ENCODE measurements around the gene RNF115. TPM values are rescaled to one million over a fixed set of nuclear protein-coding genes. Genes with fewer than 3 reads are reported as not detected.
"Not testable (repeated sequence)": the region's sequence is repeated elsewhere in the genome, so short reads cannot be mapped to it uniquely, and the experiment has no call there.

Gene RNF115
- total RNA-seq, 2 experiments from 2014 or later: 10.1 TPM

DNA sequence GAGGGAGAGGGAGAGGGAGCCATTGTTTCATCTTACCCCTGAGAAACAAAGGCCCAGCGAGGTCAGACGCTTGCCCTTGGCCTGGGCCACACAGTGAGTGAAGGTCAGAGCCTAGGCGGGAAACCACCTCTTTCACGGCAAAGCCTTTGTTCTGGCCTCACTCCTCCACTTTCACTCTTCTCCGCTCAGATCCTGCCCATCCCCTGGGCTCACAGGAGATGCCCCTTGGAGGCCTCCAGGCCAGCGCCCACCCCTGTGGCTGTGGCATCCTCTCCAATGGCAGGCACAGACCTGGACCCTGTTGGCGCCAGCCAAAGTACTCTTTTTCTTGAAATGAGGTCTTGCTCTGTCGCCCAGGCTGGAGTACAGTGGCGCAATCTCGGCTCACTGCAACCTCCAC is 55.9 kb downstream of the RNF115 start:
- H3K27ac Mint-ChIP-seq; DNase-seq; intact Hi-C loops (cut with micrococcal nuclease); POLR2A ChIA-PET; H3K27me3 Mint-ChIP-seq; H3K9me3 Mint-ChIP-seq; H3K4me3 Mint-ChIP-seq; H3K4me1 Mint-ChIP-seq (ENCODE audit: low read depth): not testable (repeated sequence)
- peaks cover 12% of the 10 kb centered on the region for H3K36me3 Mint-ChIP-seq
- CTCF ChIA-PET: interaction anchor here (1.0 kb wide), 1 partner anchor 11 kb away, joined by 3 read pairs; no protein-coding TSS in a partner anchor

DNA sequence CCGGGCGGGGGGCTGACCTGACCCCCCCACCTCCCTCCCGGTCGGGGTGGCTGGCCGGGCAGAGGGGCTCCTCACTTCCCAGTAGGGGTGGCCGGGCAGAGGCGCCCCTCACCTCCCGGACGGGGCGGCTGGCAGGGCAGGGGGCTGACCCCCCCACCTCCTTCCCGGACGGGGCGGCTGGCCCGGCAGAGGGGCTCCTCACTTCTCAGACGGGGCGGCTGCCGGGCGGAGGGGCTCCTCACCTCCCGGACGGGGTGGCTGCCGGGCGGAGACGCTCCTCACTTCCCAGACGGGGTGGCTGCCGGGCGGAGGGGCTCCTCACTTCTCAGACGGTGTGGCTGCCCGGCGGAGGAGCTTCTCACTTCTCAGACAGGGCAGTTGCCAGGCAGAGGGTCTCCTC is 57.0 kb downstream of the RNF115 start:
- POLR2A ChIA-PET; H3K27ac Mint-ChIP-seq; H3K27me3 Mint-ChIP-seq; H3K4me1 Mint-ChIP-seq (ENCODE audit: low read depth); H3K4me3 Mint-ChIP-seq; H3K9me3 Mint-ChIP-seq; intact Hi-C loops (cut with micrococcal nuclease); CTCF ChIA-PET; DNase-seq: not testable (repeated sequence)
- H3K36me3 Mint-ChIP-seq: peaks cover 17% of the 10 kb centered on the region

DNA sequence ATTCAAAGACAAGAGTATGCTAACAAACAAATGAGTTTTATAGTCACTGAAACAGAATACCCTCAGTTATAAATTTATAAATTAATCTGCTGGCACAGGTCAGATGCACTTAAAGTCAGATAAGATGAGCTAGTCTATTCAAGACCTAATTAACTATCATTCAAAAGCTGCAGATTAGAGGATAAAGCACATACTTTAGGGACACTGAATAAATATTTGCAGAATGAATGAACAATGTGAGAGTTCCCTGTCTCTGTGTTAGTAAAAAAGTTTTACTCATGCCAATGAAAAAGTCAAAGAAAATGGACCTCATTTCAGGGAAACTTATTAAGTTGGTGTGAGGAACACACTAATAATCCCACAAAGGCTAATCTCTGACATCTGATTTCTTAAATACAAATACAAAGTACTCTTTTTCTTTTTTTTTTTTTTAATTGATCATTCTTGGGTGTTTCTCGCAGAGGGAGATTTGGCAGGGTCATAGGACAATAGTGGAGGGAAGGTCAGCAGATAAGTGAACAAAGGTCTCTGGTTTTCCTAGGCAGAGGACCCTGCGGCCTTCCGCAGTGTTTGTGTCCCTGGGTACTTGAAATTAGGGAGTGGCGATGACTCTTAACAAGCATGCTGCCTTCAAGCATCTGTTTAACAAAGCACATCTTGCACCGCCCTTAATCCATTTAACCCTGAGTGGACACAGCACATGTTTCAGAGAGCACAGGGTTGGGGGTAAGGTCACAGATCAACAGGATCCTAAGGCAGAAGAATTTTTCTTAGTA is 58.1 kb downstream of the RNF115 start:
- H3K4me1 Mint-ChIP-seq (ENCODE audit: low read depth); DNase-seq; CTCF ChIA-PET; POLR2A ChIA-PET; H3K27me3 Mint-ChIP-seq; H3K9me3 Mint-ChIP-seq; H3K4me3 Mint-ChIP-seq; H3K27ac Mint-ChIP-seq; intact Hi-C loops (cut with micrococcal nuclease): not testable (repeated sequence)
- H3K36me3 Mint-ChIP-seq: peaks cover 20% of the 10 kb centered on the region

DNA sequence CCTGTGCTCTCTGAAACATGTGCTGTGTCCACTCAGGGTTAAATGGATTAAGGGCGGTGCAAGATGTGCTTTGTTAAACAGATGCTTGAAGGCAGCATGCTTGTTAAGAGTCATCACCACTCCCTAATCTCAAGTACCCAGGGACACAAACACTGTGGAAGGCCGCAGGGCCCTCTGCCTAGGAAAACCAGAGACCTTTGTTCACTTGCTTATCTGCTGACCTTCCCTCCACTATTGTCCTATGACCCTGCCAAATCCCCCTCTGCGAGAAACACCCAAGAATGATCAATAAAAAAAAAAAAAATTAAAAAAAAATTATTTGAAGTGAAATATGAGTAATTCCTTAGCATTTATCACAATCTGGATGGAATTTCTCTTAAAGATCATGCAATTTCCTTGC is 58.8 kb downstream of the RNF115 start:
- H3K4me3 Mint-ChIP-seq; H3K27ac Mint-ChIP-seq; intact Hi-C loops (cut with micrococcal nuclease); POLR2A ChIA-PET; CTCF ChIA-PET; H3K27me3 Mint-ChIP-seq; H3K4me1 Mint-ChIP-seq (ENCODE audit: low read depth); H3K9me3 Mint-ChIP-seq; DNase-seq: not testable (repeated sequence)
- H3K36me3 Mint-ChIP-seq: peaks cover 24% of the 10 kb centered on the region

DNA sequence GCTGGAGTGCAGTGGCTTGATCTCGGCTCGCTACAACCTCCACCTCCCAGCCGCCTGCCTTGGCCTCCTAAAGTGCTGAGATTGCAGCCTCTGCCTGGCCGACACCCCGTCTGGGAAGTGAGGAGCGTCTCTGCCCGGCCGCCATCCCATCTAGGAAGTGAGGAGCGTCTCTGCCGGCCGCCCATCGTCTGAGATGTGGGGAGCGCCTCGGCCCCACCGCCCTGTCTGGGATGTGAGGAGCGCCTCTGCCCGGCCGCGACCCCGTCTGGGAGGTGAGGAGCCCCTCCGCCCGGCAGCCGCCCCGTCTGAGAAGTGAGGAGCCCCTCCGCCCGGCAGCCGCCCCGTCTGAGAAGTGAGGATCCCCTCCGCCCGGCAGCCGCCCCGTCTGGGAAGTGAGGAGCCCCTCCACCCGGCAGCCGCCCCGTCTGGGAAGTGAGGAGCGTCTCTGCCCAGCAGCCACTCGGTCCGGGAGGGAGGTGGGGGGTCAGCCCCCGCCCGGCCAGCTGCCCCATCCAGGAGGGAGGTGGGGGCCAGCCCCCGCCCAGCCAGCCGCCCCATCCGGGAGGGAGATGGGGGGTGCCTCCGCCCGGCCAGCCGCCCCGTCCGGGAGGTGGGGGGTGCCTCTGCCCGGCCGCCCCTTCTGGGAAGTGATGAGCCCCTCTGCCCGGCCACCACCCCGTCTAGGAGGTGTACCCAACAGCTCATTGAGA is 59.5 kb downstream of the RNF115 start:
- H3K27ac Mint-ChIP-seq; CTCF ChIA-PET; intact Hi-C loops (cut with micrococcal nuclease); H3K4me1 Mint-ChIP-seq (ENCODE audit: low read depth); DNase-seq; H3K27me3 Mint-ChIP-seq; POLR2A ChIA-PET; H3K4me3 Mint-ChIP-seq; H3K9me3 Mint-ChIP-seq: not testable (repeated sequence)
- peaks cover 24% of the 10 kb centered on the region for H3K36me3 Mint-ChIP-seq

DNA sequence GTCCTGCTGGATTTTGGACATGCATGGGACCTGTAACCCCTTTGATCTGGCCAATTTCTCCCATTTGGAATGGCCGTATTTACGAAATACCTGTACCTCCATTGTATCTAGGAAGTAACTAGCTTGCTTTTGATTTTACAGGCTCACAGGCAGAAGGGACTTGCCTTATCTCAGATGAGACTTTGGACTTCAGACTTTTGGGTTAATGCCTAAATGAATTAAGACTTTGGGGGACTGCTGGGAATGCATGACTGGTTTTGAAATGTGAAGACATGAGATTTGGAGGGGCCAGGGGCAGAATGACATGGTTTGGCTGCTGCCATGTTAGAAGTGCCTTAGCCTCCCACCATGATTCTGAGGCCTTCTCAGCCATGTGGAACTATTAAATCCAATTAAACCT is 61.9 kb downstream of the RNF115 start:
- intact Hi-C loops (cut with micrococcal nuclease); DNase-seq; H3K4me3 Mint-ChIP-seq; H3K27me3 Mint-ChIP-seq; H3K27ac Mint-ChIP-seq; CTCF ChIA-PET; H3K4me1 Mint-ChIP-seq (ENCODE audit: low read depth); POLR2A ChIA-PET; H3K9me3 Mint-ChIP-seq: not testable (repeated sequence)
- H3K36me3 Mint-ChIP-seq: peaks cover 26% of the 10 kb centered on the region

DNA sequence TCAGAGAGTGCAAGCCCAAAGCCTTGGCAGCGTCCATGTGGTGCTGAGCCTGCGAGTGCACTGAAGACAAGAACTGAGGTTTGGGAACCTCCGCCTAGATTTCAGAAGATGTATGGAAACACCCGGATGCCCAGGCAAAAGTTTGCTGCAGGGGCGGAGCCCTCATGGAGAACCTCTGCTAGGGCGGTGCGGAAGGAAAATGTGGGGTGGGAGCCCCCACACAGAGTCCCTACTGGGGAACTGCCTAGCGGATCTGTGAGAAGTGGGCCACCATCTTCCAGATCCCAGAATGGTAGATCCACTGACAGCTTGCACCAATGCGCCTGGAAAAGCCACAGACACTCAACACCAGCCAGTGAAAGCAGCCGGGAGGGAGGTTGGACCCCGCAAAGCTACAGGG is 62.4 kb downstream of the RNF115 start:
- DNase-seq; H3K27ac Mint-ChIP-seq; intact Hi-C loops (cut with micrococcal nuclease); H3K4me3 Mint-ChIP-seq; H3K4me1 Mint-ChIP-seq (ENCODE audit: low read depth); H3K27me3 Mint-ChIP-seq; H3K9me3 Mint-ChIP-seq; CTCF ChIA-PET; POLR2A ChIA-PET: not testable (repeated sequence)
- peaks cover 26% of the 10 kb centered on the region for H3K36me3 Mint-ChIP-seq

DNA sequence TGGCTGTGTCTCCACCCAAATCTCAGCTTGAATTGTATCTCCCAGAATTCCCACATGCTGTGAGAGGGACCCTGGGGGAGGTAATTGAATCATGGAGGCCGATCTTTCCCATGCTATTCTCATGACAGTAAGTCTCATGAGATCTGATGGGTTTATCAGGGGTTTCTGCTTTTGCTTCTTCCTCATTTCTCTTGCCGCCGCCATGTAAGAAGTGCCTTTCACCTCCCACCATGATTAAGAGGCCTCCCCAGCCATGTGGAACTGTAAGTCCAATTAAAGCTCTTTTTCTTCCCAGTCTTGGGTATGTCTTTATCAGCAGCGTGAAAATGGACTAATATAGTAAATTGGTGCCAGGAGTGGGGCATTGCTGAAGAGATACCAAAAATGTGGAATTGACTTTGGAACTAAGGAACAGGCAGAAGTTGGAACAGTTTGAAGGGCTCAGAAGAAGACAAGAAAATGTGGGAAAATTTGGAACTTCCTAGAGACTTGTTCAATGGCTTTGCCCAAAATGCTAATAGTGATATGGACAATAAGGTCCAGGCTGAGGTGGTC is 63.4 kb downstream of the RNF115 start:
- intact Hi-C loops (cut with micrococcal nuclease); CTCF ChIA-PET; H3K27me3 Mint-ChIP-seq; DNase-seq; H3K4me3 Mint-ChIP-seq; POLR2A ChIA-PET; H3K4me1 Mint-ChIP-seq (ENCODE audit: low read depth); H3K27ac Mint-ChIP-seq; H3K9me3 Mint-ChIP-seq: not testable (repeated sequence)
- H3K36me3 Mint-ChIP-seq: peaks cover 27% of the 10 kb centered on the region

DNA sequence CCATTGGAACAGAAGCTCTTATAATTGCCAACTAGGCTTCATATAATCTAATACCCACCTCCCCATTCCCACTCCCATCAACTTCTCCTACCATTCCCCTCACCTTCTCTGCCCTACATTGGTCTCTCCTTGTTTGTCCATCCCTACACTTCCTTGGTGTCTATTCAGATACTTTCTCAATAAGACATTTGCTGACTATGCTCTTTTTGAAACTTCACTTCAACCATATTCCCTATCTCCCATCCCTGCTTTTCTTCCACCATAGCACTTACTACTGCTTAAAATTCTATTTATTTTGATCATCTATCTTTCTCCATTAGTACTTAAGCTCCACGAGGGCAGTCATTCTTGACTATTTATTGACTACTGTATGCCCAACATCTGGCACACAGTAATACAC is 64.2 kb downstream of the RNF115 start:
- no peak for DNase-seq
- no peaks in the 10 kb centered on the region for H3K27me3 Mint-ChIP-seq
- intact Hi-C loops (cut with micrococcal nuclease): no loop called here
- no peak overlapping the region for H3K27ac Mint-ChIP-seq
- no peaks in the 10 kb centered on the region for H3K9me3 Mint-ChIP-seq
- H3K4me1 Mint-ChIP-seq (ENCODE audit: low read depth): no peaks in the 10 kb centered on the region
- peaks cover 27% of the 10 kb centered on the region for H3K36me3 Mint-ChIP-seq
- POLR2A ChIA-PET: no interaction called here
- CTCF ChIA-PET: no interaction called here
- H3K4me3 Mint-ChIP-seq: no peak overlapping the region

DNA sequence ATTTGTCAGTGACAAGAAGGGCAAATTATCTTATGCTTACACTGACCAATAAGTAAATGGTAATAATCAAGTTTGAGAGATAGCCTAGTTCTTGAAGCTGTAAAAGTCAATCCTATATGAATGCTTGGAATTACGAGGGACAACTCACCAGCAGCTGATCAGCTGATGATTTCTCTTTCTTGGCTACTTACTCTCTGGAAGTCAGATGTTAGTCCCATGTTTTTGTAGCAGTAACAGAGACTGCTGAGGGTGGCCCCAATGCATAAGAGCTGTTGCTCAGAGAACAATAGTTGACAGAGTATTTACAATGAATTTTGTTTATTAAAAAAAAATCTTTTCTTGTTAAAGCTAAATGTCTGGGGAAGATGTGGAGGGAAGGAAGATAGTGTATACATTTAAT is 65.3 kb downstream of the RNF115 start:
- H3K36me3 Mint-ChIP-seq: peaks cover 27% of the 10 kb centered on the region
- CTCF ChIA-PET: interaction anchor here (1.8 kb wide), 1 partner anchor 37 kb away, joined by 7 read pairs; no protein-coding TSS in a partner anchor
- H3K27me3 Mint-ChIP-seq: no peaks in the 10 kb centered on the region
- H3K27ac Mint-ChIP-seq: no peak overlapping the region
- intact Hi-C loops (cut with micrococcal nuclease): no loop called here
- POLR2A ChIA-PET: no interaction called here
- H3K4me3 Mint-ChIP-seq: no peak overlapping the region
- DNase-seq: no peak
- H3K4me1 Mint-ChIP-seq (ENCODE audit: low read depth): no peaks in the 10 kb centered on the region
- no peaks in the 10 kb centered on the region for H3K9me3 Mint-ChIP-seq

DNA sequence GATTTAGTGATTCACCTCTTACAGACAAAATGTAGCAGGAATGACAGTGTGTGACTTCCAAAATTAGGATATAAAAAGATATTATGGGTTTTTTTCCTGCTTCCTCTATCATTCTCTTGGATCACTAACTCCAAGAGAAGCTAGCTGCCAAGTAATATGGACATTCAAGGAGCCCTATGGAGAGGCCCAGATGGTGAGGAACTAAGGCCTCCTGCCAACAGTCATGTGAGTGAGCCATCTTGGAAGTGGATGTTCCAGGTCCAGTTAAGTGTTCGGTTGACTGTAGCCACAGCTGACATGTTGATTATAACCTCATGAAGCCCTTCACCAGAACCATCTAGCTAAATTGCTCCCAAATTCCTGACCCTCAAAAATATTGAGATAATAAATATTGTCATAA is 65.8 kb downstream of the RNF115 start:
- H3K4me1 Mint-ChIP-seq (ENCODE audit: low read depth): no peaks in the 10 kb centered on the region
- DNase-seq: no peak
- peaks cover 27% of the 10 kb centered on the region for H3K36me3 Mint-ChIP-seq
- intact Hi-C loops (cut with micrococcal nuclease): no loop called here
- no peaks in the 10 kb centered on the region for H3K9me3 Mint-ChIP-seq
- H3K4me3 Mint-ChIP-seq: no peak overlapping the region
- H3K27me3 Mint-ChIP-seq: no peaks in the 10 kb centered on the region
- no peak overlapping the region for H3K27ac Mint-ChIP-seq
- ChIA-PET POLR2A (no interaction called here), CTCF (interaction anchor here (1.8 kb wide), 1 partner anchor 36 kb away, joined by 7 read pairs; no protein-coding TSS in a partner anchor)

DNA sequence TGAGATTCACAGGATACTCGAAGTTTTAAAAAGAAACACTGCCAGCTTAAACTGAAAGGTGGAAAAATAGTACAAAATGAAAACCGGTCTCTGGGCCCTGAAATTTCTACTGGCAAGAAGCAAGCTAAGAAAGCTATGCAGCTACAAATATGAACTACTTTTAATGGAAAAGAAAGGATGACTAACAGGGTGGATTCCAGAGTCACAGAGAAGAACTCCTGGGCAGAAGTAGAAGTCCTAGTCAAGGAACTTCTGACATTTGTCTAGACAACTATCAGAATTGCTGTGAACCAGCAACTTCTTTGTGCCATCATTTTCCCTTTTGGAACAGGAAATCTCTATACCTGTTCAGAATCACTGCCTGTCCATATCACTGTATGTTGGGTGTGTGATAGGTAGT is 66.5 kb downstream of the RNF115 start:
- POLR2A ChIA-PET: no interaction called here
- no peak overlapping the region for H3K27ac Mint-ChIP-seq

More for the DNA sequence above, 66.5 kb downstream of the RNF115 start:
- Mint-ChIP-seq H3K4me1 (ENCODE audit: low read depth) (no peaks in the 10 kb centered on the region), H3K9me3 (no peaks in the 10 kb centered on the region), H3K4me3 (no peak overlapping the region), H3K27me3 (no peaks in the 10 kb centered on the region), H3K36me3 (peaks cover 25% of the 10 kb centered on the region)
- CTCF ChIA-PET: interaction anchor here (0.8 kb wide), 1 partner anchor 11 kb away, joined by 3 read pairs; no protein-coding TSS in a partner anchor
- intact Hi-C loops (cut with micrococcal nuclease): no loop called here
- no peak for DNase-seq
